Activated CD4-positive, CD25-positive, alpha-beta regulatory T cell (primary cell): ENCODE measurements around the gene HIRA.

Experiments used
- DNase-seq, 4 experiments: peaks; one replicate each; lab custom pipeline; 2025; lab: John Stamatoyannopoulos, UW

The HIRA gene

GRCh38 chr22:19357270-19358105 lies 74.0 kb downstream of the HIRA start:
- no peak for DNase-seq

DNA sequence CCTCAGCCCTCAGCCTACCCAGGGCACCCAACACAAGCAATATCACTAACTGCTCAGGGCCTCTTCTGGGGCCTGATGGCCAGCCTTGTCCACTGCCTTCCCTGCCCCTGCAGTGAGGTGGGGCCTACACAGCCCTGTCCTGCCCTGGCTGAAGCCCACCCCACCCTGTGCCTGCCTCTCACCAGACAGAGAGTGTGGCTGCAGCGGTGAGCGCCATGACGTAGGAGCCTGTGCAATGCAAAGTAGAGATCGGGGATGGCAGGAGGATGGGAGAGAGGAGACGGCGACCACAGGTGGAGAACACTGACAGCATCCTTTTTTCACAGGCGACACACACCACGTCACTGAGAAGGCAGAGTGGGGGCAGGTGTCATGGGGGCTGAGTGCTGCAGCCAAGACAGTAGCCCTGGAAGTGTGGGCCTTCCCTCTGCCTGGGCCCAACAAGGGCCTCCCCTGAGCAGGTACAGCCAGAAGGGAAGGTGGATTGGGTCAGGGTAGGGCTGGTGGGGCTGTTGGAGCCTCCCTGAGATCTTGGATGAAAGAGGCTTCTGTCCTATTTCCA lies 74.7 kb downstream of the HIRA start:
- no peak for DNase-seq

DNA sequence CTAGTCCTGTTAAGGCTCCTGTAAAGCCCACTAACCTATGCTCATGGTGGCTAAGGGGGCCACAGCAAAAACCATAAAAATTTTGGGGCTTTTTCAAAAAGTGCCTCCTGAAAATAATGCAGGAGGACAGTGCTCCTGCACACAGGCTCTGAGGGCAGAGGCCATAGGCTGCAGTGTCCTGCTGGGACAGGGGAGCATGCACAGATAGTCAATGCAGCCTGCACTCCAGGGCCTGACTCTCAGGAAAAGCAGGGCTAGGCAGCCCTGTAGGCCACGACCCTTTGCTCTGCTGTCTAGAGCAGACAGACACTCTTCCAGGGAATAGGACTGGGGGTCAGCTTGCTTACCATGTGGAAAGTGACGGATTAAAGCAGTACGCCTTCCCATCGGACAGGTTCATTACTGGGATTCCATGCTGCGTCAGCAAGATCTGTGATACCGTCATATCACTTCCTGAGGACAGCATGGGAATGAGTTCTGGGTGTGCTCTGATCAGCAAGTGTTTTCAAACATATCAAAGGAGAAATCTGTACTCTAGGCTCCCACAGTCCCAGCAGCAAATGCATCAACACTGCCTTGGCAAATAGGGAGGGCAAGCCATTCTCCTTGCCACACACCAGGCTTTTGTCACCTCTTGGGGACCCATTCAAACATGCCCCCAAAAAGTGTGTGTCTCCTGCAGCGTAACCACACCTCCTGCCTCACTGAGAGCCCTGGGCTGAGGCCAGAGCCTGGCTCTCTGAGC lies 75.9 kb downstream of the HIRA start:
- DNase-seq, result no peak

DNA sequence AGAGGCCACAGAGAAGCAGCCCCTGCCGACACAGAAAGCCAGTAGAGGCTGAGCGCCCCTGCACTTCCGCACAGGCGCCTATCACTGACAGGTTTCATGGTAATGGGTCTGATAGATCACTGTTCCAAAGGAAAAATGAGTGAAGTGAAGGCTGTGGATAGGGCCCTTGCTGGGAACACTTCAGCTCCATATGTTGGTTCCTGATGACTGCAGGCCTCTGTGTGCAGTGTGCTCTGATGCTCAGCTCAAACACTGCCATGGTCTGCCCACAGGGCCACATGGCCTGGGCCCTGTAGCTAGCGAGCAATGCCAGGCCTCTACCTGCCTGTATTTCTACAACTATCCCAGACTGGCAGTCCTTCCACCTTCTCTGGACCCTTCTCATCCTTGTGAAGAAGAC lies 77.3 kb downstream of the HIRA start:
- no peak for DNase-seq

DNA sequence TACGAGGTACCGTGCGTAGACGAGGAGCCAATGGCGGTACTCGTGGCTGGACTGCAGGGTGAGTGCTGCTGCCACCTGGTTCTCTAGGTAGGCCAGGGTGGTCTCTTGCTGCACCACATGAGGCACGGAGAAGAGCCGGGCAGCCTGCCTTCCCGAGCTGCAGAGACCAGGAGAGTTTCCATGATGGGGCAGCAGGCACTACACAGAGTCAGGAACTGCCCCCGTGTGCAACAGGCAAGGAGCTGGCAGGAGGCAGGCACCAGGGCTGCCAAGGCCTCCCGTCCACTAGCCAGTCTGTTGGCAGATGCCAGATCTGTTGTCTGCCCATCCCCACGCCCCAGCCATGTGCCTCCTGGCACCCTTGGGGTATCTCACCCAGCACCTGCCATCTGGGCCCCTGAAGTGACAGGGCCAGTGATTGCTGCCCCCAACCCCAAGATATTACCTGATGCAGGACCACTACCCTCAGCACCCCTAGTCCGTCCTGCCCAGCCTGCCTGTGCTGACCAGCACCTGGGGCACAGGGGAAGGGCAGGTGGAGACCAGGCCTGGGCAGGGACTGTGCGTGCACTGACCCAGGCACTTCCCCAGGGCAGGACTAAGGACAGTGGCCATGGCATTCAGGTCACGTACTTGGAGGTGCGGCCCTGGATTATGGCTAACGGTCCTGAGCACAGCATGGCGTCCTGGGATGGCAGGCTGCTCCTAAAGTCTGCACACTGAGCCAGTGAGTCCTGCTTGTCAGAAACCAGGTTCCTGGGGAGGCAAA lies 78.0 kb downstream of the HIRA start:
- DNase-seq, result no peak

DNA sequence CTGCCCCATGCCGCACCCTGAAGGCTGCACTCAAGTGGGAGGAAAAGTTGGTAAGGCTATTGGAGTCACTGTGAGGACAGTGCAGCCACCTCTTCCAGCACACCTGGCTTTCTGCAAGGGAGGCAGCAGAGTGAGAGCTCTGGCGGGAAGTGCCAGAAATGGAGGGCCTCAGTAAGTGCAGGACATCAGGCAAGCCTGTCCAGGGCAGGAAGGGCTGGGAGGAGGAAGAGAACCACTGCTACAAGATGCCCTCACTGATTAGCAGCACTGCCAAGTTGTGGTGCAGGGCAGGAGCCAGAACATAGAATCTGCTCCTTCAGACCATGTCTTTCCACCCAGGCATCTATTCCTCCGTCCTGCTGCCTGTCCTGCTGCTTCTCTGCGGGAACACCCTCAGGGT lies 78.8 kb downstream of the HIRA start:
- DNase-seq, result no peak

- DNase-seq, result no peak
These were observed 79.3 kb downstream of the HIRA start for GRCh38 chr22:19352217-19352616.

DNA sequence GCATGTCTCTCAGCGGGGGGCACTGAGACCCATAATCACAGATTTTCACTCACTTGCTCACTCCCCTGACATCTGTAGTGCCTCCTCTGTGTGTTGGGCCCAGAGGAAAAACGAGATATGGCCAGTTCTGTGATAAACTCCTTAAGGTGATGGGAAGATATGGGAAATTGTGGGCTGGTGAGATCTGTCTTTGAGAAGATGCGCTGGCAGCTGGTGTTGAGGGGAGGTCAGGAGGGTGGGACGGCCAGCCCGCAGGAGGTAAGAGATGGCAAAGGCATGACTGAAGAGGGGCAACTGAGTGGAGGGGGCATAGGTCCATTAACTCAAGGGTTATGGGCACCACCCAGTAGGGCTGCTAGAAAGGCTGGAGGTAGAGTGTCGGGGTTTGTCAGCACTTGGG lies 79.9 kb downstream of the HIRA start:
- DNase-seq, result no peak

DNA sequence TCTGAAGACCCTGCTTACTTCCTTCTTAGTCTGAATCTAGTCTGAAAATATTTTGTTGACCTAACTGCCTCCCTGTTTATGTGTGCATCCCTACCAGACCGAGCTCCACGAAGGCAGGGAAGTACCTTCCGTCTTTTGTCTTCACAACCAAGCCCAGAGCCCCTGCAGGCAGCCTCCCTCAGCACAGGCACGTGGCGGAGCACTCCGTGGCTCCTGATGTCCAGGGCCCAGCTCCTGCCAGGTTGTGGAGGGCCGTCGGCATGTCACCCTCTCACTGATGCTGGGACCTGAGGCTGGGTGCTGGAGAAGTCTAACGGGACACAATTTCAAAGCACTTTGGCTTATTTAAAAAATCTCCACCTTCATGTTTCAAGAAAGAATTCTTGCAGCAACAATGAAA lies 80.6 kb downstream of the HIRA start:
- DNase-seq, result no peak

- DNase-seq, result no peak
These were observed 81.1 kb downstream of the HIRA start for GRCh38 chr22:19350476-19350859.

DNA sequence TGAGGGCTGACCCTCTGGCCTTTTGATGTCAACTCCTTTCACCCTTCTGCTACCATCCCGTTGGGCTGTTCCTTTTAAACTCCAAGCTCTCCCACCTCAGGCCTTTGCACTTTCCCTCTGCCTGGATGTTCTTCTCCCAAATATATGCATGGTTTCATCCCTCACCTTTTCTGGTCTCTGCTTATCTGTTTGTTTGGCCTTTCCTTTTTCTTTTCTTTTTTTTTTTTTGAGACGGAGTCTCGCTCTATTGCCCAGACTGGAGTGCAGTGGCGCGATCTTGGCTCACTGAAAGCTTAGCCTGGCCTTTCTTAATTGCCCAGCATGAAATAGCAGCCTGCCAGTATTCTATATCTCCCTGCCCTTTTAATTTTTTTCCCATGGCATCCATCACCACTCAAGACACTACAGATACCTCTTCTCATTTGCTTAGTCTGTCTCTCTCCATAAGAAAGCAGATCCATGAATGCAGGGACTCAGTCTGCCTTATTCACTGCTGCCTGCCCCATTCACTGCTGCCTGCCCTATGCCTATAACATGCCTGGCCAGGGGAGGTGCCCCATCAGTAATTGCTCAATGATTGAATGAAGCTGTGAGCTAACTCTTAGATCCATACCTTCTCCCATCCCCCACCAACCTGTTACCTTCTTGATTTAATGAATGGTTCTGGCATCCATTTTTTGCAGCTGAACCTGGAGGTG lies 81.6 kb downstream of the HIRA start:
- no peak for DNase-seq

DNA sequence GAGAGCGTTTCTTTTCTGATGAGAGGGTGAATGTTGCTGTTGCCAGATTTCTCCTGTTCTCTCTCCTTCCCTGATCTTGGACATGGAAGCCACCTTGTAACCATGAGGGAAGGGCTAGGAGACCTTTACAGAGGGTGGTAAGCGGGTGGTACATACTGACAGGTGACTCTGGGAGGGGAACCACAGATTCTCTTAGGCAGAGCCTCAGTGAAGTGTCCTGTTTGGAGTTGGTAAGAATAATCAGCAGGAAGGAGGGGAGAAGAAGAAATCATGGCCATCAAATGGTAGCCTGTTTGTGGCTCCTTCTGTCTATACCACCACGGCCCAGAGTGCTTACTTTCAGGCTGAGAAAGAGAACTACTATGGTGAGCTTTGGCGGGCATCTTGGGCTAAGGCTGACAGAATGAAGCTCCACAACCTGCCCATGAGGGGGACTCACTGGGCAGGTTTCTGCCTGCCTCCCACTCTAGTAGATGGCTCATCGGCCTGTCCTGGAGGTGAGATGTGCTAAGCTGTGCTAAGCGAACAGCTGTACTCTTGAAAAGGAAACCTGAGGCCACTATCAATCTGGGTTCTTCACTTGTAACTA lies 84.8 kb downstream of the HIRA start:
- DNase-seq, result no peak

DNA sequence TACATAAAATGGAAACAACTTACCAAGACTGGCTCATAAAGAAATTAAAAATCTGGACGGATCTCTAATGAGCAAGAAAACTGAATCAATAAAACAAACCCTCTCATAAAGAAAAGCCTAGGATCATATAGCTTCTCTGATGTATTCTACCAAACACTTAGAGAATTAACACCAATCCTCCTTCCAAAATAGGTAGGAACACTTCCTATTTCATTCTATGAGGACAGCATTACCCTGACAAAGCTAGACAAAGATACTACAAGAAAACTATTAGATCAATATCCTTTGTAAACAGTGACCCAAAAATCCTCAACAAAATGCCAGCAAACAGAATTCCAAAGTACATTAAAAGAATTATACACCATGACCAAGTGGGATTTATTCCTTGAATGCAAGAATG lies 87.1 kb downstream of the HIRA start:
- no peak for DNase-seq

DNA sequence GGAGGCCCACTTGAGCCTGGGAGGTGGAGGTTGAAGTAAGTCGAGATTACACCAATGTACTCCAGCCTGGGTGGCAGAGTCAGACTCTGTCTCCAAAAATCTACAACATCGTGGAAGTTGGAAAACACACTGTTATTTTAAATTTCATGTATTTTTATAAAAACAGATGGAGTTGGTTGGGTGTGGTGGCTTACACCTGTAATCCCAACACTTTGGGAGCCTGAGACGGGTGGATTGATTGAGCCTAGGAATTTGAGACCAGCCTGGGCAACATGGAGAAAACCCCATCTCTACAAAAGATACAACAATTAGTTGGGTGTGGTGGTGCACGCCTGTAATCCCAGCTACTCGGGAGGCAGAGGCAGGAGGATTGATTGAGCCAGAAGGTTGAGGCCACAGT lies 88.1 kb downstream of the HIRA start:
- DNase-seq, result no peak

GRCh38 chr22:19341500-19341899 lies 90.0 kb downstream of the HIRA start:
- DNase-seq, result no peak

- no peak for DNase-seq
These were observed 94.4 kb downstream of the HIRA start for GRCh38 chr22:19337137-19337536.

DNA sequence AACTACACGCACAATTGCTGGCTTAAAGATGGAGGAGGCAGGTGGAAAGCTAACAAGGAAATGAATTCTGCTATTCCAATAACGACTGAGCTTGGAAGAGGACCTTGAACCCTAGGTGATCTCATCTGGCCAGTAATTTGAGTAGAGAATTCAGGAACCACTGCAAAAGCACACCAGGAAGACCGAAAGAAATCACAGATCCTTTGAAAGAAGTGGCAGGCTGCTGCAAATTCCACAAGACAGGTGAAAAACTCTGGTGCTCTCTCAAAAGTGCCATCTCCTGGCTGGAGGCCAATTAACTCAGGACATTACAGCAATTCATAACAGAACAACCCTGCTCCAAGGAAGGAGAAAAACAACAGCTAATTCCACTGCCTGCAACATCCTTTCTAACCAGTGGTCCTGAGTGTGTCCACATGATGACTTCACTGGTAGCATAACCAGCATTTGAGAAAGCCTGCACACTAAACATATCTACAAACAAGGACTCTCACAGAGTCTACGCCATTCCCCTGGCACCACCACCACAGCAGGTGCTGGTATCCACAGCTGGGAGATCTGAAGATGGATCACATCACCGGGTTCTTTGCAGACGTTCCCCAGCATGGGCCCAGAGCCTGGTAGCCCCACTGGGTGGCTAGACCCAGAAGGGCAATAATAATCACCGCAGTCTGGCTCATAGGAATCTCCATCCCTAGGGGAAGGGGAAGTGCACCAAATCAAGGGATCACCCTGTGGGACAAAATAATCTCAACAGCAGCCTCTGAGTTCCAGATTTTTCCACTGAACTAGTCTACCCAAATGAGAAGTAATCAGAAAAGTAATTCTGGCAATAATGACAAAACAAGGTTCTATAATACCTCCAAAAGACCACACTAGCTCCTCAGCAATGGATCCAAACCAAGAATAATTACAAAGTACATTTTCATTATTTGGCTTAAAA lies 95.1 kb downstream of the HIRA start:
- DNase-seq, result no peak

GRCh38 chr22:19331975-19332374 lies 99.6 kb downstream of the HIRA start:
- no peak for DNase-seq

DNA sequence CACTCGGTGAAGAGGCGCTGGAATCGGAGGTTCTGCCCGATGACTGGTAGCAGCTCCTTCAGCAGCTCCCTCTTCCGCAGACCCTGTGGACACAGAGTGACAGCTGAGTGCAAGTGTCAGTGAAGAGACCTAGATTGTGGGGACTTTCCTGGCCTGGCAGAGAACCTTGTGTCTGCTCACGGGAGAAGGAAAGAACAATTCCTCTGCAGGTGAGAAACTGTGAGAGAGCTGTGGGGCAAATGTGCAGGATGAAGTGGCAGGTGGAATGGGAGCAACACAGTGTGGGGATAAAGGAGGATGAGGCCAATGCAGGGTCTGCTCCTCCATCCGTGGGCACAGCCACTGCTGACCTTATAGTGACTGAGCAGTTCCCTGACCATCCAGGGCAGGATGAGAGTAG lies 100.1 kb downstream of the HIRA start:
- DNase-seq, result no peak

DNA sequence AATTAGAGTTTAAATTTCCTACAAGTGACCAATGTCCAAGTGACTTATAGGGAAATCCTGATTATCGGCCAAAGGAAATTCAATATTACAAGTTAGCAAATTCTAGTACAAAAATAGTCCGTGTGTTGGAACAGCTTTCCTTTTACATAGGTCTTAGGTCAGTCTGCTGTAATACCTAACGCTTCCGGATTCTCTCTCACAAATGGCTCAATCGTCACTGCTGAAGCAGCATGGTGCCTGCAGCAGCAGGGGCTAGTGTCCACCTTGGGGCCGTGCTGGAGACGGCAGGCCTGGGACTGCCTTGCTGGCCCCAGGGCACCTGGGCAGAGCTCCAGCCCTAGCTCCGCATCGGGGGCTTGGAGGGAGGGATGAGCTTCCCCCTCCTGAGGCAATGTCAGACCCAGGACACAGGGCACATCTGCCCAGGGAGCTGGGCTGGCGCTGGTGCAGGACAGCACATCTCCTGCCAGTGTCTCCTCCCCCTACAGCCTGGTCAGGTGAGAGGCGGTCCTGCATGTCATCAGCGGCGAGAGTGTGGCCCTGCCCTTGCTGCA lies 100.6 kb downstream of the HIRA start:
- DNase-seq, result no peak
